Heart left ventricle (tissue), 13 donors: Measurements from ENCODE around the gene APOD.

Source experiments
- CTCF ChIP-seq, 12 donors: fragments of 200-600 bp; sonication (generic) in 4 of 12; IDR thresholded peaks; one replicate each; pipeline versions ENCODE4 v1.5.0 to v1.8.0; 2018 to 2022; ENCODE audit warnings: antibody characterized with exemption in 12 of 12, mild to moderate bottlenecking in 5 of 12
- POLR2A ChIP-seq, 2 donors: fragments of 450-650 bp; IDR thresholded peaks; one replicate each; pipeline ENCODE4 v1.6.1; 2017; ENCODE audit warnings: antibody characterized with exemption in 2 of 2, mild to moderate bottlenecking in 2 of 2, moderate library complexity in 2 of 2
- donor health status: ischemic (EF 13 %, LVEDD 7.1; RV severe dilation, severe dysfunction).
- donor health status: DM: no; HTN: yes; CAD: no.
- donor health status: DM: no; HTN: no; CAD: no.
- donor health status: ischemic (EF 25% LVEDD 6.9; RV normal size, moderate dysfunction).
- donor health status: ischemic (EF 25% LVEDD 5.7; RV mildly dilated, moderate dysfunction).
- donor health status: ischemic (EF 35%, LVEDD 5.7; RV mildly dilated, moderate dysfunction).
- donor health status: nonischemic (EF 11% LVEDD 7.7; RV severe dilation, severe dysfunction).
- donor health status: DM: yes; HTN: yes; CAD: no.
- donor health status: PGD.
- donor health status: ischemic (EF 29% LVEDD 5.4; RV normal size, mild dysfunction).
- donor health status: nonischemic (EF 23%, LVEDD 6.1; RV moderate dilation, normal function).

GRCh38 chr3:195579281-195579680 is 4.5 kb downstream of the APOD start:
- no peak for TF ChIP-seq CTCF (IDR thresholded peaks at IDR 0.05)
- no peak for TF ChIP-seq POLR2A (IDR thresholded peaks at IDR 0.05)
